Spleen (tissue), 7 donors: ENCODE results near the gene TNFSF18.

Source experiments
- POLR2A ChIP-seq, 3 donors: fragments of 450-650 bp; IDR thresholded peaks; one replicate each; pipeline ENCODE4 v1.5.1; 2017; ENCODE audit warnings: antibody characterized with exemption in 3 of 3, mild to moderate bottlenecking in 1 of 3
- POLR2AphosphoS5 ChIP-seq, 3 donors: sonication (generic); formaldehyde crosslinking; IDR thresholded peaks; one replicate each; pipeline ENCODE4 v1.5.1; 2017; ENCODE audit warnings: antibody characterized with exemption in 3 of 3
- TF ChIP-seq, protein P1 (sequence below), 11 experiments: fragments of 200-600 bp in 7 of 11; fragments of 450-650 bp in 4 of 11; sonication (generic) in 4 of 11; IDR thresholded peaks in 8 of 11; conservative IDR thresholded peaks in 3 of 11; 1 replicate in 7 of 11; 2 replicates in 4 of 11; pipeline versions ENCODE4 v1.4.0 to v1.8.0; 2016 to 2021; ENCODE audit warnings: antibody characterized with exemption in 11 of 11, inconsistent platforms in 4 of 11, mild to moderate bottlenecking in 1 of 11
- donor health status: DM: no; HTN: no; CAD: no; lungs with moderate emphysema.
- donor health status: DM: no; HTN: no; CAD: no.
- donor health status: DM: no; HTN: no; CAD: no.

DNA sequence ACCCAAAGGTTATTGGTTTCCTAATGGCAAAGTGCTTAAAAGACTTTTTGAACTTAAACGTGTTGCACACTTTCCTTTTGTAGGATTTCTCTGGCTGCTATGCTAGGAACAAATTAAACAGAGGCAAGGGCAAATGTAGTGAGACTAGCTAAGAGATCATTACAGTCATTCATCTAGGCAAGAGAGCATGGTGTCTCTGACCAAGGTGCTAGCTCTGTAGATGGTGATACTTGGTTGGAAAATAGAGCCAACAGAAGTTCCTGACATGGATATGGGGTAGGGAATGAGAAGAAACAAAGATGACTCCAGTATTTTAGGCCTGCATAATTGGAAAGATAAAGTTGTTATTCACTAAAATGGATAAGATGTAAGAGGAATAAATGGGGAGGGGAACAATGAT is 6.1 kb downstream of the TNFSF18 start:
- TF ChIP-seq, protein P1, sequence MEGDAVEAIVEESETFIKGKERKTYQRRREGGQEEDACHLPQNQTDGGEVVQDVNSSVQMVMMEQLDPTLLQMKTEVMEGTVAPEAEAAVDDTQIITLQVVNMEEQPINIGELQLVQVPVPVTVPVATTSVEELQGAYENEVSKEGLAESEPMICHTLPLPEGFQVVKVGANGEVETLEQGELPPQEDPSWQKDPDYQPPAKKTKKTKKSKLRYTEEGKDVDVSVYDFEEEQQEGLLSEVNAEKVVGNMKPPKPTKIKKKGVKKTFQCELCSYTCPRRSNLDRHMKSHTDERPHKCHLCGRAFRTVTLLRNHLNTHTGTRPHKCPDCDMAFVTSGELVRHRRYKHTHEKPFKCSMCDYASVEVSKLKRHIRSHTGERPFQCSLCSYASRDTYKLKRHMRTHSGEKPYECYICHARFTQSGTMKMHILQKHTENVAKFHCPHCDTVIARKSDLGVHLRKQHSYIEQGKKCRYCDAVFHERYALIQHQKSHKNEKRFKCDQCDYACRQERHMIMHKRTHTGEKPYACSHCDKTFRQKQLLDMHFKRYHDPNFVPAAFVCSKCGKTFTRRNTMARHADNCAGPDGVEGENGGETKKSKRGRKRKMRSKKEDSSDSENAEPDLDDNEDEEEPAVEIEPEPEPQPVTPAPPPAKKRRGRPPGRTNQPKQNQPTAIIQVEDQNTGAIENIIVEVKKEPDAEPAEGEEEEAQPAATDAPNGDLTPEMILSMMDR (IDR thresholded peaks at IDR 0.05 in 8 of 11, conservative IDR thresholded peaks at IDR 0.05 in 3 of 11): no peak
- TF ChIP-seq POLR2AphosphoS5 (IDR thresholded peaks at IDR 0.05) (no peak), POLR2A (IDR thresholded peaks at IDR 0.05) (no peak)
